ENCODE measurements around the gene DNAI1.

Gene DNAI1

GRCh38 chr9:34546834-34547827 lies 88.5 kb downstream of the DNAI1 start:
- DNase-seq: peak; percentile 27

GRCh38 chr9:34547960-34548611 lies 89.5 kb downstream of the DNAI1 start:
- peak; percentile 17 for DNase-seq

- DNase-seq: no peak
Measured at GRCh38 chr9:34549407-34549732, 90.8 kb downstream of the DNAI1 start.

- DNase-seq: no peak
Measured at GRCh38 chr9:34550016-34550680, 91.5 kb downstream of the DNAI1 start.

- DNase-seq: no peak
Measured at GRCh38 chr9:34550681-34551270, 92.2 kb downstream of the DNAI1 start.

- no peak for DNase-seq
Measured at GRCh38 chr9:34551751-34552605, 93.4 kb downstream of the DNAI1 start.

GRCh38 chr9:34552606-34552981 lies 94.0 kb downstream of the DNAI1 start:
- no peak for DNase-seq

- DNase-seq: no peak
Measured at GRCh38 chr9:34552986-34553385, 94.4 kb downstream of the DNAI1 start.

- DNase-seq: no peak
Measured at GRCh38 chr9:34553511-34554021, 95.0 kb downstream of the DNAI1 start.

- DNase-seq: peak; percentile 53
Measured at GRCh38 chr9:34554211-34555001, 95.8 kb downstream of the DNAI1 start.

- DNase-seq: no peak
Measured at GRCh38 chr9:34555002-34555348, 96.4 kb downstream of the DNAI1 start.

- no peak for DNase-seq
Measured at GRCh38 chr9:34555500-34555899, 96.9 kb downstream of the DNAI1 start.

GRCh38 chr9:34555936-34556525 lies 97.4 kb downstream of the DNAI1 start:
- no peak for DNase-seq

- DNase-seq: no peak
Measured at GRCh38 chr9:34556949-34557348, 98.3 kb downstream of the DNAI1 start.

- no peak for DNase-seq
Measured at GRCh38 chr9:34557426-34558321, 99.1 kb downstream of the DNAI1 start.

GRCh38 chr9:34558364-34558763 lies 99.8 kb downstream of the DNAI1 start:
- no peak for DNase-seq

GRCh38 chr9:34558919-34559623 lies 100.5 kb downstream of the DNAI1 start:
- no peak for DNase-seq

- no peak for DNase-seq
Measured at GRCh38 chr9:34559624-34560455, 101.2 kb downstream of the DNAI1 start.
